SW 1271 (cell line): Measurements from ENCODE around the gene AK1.
A peak's percentile ranks its signal among the peaks of the same experiment; 100 is the strongest.
"Not testable (repeated sequence)": the region's sequence is repeated elsewhere in the genome, so short reads cannot be mapped to it uniquely, and the experiment has no call there.

Experiments
- DNase-seq, 2 experiments: peaks; one replicate each; lab custom pipeline; 2025; lab: John Stamatoyannopoulos, UW

AK1 gene

GRCh38 chr9:127847833-127848755, 29.4 kb downstream of the AK1 start:
- DNase-seq = no peak

DNA sequence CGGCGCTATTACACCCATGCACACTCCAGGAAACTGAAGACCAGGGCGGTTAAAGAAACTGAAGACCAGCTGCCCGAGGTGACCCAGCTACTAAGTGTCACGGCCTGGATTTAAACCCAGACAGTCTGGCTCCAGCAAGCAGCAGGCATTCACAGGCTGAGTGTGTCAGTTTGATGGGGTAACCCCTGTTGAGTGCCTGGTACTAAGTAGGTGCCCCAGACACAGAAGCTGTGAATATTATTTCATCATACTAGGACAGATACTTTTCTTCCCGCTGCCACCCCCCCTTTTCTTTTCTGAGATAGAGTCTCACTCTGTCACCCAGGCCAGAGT, 30.3 kb downstream of the AK1 start:
- no peak for DNase-seq

- DNase-seq = no peak
Observed at GRCh38 chr9:127846443-127847177, 30.9 kb downstream of the AK1 start.

- not testable (repeated sequence) for DNase-seq
Observed at GRCh38 chr9:127845619-127846018, 31.9 kb downstream of the AK1 start.

GRCh38 chr9:127844821-127845359, 32.6 kb downstream of the AK1 start:
- DNase-seq = no peak

DNA sequence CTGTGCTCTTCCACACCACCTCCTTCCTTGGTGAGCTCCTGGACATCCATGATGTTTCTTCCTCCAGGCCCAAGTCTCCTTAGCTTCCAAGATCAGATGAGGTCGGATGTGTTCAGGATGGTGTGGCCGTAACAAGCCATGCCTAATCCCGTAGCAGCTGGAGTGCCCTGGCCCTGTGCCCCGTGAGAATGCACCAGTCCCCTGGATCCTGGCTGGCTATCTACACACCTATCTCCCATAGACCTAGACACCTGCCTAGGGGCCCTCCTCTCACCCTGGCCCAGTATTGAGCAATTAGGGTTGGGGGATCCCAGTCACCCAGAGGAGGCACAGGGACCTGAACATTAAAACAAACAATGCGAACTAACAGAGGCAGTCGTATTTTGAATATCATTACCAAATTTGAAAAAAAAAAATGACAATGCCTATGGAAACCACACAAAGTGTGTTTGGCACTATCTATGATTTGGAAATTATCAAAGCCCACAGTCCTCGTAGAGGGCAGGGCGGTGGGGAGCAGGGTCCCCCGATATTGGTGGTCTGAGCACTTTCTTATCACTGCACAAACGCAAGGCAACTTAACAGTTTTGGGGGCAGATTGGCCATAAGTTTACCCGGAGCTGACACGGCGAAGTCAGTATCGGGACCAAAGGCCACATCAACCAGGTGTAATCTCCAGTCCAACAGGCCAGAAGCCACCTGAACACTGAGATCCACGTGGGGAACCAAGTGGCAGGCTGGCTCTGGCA, 36.2 kb downstream of the AK1 start:
- DNase-seq = no peak

GRCh38 chr9:127838375-127839078, 38.9 kb downstream of the AK1 start:
- peak; percentile 57 to 75 for DNase-seq

GRCh38 chr9:127837346-127837745, 40.1 kb downstream of the AK1 start:
- no peak for DNase-seq

GRCh38 chr9:127836561-127836960, 40.9 kb downstream of the AK1 start:
- not testable (repeated sequence) for DNase-seq

- DNase-seq = no peak
Observed at GRCh38 chr9:127835991-127836516, 41.4 kb downstream of the AK1 start.

DNA sequence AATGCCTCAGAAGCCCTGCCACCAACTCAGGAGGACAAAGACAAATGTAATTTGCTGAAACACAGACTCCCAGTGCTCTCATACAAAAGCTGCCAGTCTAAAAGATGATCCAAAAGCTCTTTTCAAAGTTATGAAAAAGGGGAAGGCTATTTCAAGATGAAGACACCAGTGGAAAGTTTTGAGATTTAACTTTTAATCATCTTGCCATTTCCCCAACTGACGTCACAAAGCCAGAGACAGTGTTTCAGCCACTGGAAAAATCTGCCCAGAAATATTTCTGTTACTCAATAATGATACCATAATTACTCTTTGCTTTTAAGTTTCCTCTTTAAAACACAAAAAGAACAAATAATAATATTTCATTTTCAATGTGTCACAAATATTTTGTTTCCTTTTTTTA, 43.9 kb downstream of the AK1 start:
- no peak for DNase-seq

DNA sequence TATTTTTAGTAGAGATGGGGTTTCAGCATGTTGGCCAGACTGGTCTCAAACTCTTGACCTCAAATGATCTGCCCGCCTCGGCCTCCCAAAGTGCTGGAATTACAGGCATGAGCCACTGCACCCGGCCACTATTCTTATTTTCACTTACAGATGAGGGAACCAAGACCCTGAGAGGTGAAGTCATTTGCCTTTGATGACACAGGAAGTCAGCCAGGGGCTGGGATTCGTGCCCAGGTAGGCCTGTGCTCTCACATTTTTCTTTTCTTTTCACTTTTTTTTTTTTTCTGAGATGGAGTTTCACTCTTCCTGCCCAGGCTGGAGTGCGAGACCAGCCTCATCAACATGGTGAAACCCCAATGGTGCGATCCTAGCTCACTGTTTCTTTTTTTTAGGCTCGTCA, 45.2 kb downstream of the AK1 start:
- DNase-seq = no peak

DNA sequence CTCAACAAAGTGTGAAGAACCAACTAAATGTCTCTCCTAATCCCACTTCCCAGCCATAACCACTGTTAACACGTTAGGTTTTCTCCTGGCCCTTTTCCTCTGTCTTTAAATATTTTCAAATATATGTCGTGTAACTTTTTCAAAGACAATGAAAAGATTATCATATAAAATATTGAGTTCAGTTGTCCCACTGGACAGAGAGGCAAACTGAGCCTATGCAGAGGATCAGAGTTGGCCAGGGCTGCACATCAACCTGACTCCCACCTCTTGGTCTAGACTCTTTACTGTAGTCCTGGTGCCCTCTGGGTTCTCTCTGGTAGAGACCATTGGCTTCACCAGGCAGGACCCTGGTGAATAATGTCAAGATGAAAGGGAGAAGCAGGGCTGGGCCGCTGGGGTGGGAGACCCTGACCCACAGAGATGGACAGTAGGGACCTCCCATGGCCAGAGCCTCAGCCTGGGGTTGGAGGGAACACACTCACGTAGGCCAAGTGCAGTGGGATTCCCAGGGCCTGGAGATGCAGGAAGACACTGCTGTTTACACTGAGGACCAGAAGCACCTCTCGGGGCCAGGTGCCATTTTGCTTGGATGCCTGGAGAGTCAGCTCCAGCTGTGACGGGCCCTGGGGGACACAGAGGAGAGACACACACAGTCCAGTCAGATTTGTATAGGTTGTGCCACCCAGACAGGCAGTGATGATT, 48.1 kb downstream of the AK1 start:
- no peak for DNase-seq

GRCh38 chr9:127828262-127829031, 49.0 kb downstream of the AK1 start:
- DNase-seq = no peak

DNA sequence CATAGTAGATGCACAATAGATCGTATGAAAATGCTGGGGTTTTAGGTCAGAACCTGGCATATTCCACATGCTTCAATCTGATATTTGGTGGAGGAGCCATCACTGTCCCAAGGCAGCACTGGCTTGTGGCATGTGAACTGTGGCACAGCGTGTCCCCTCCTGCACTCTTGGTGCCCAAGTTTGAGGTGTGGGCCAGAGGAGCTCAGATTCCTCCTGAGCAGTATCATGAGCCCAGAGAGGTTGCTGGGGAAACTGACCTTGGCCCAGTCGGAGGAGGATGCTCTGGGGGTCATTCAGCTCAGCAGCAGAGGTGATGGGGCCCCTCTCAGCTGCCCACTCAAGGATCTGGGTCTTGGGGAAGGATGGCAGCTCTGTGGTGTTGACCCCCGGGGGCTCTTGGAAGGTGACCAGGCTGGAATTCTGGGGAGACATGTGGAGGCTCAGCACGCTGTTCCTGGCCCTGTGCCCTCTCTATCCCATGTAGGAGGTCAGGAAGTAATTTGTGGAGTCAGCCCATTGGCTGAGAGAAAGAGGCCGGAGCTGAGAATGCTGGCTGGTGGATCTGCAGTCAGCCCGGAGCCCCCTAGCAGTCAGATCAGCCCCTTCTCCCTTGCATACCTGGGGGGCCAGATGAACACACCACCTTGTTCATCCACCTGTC, 51.1 kb downstream of the AK1 start:
- no peak for DNase-seq

GRCh38 chr9:127825319-127826051, 52.0 kb downstream of the AK1 start:
- no peak for DNase-seq

GRCh38 chr9:127822108-127822507, 55.4 kb downstream of the AK1 start:
- DNase-seq = no peak

DNA sequence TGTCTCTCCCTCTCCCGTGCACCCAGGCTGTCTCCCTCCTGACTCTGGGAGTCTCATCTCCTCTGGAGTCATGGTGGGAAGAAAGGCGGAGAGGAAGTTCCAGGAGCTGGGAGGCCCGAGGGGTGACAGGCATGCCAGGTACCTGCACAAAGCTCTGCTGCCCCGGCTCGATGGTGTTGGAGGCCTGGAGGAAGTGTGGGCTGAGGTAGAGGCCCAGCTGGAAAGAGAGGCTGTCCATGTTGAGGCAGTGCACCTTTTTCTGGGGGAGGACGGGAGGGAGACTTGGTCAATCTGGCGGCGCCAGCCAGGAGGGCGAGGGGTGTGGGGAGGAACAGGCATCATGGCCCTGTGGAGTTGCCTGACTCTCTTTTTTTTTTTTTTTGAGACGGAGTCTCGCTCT, 58.9 kb downstream of the AK1 start:
- no peak for DNase-seq
